H1 (cell line): ENCODE results near the gene DEFB114. TPM values are rescaled to one million over a fixed set of nuclear protein-coding genes. Genes with fewer than 3 reads are reported as not detected.

Experiments used
- ATF3 ChIP-seq: IDR thresholded peaks from 2 replicates; pipeline ENCODE4 v1.6.1; 2011; ENCODE audit warnings: low read depth, mild to moderate bottlenecking, low read length; ENCODE audit not compliant: insufficient read depth
- CHD7 ChIP-seq: fragments of 300-600 bp; sonication (generic); IDR thresholded peaks from 2 replicates; pipeline ENCODE4 v1.7.1; 2012; ENCODE audit warnings: low read length, moderate library complexity, mild to moderate bottlenecking, inconsistent platforms; ENCODE audit not compliant: insufficient replicate concordance
- RBBP5 ChIP-seq: IDR thresholded peaks from 2 replicates; pipeline ENCODE4 v1.7.1; 2012; ENCODE audit warnings: low read depth, mild to moderate bottlenecking, inconsistent platforms, low read length, moderate library complexity, borderline replicate concordance
- USF2 ChIP-seq: IDR thresholded peaks from 2 replicates; pipeline ENCODE4 v1.6.1; 2011; ENCODE audit warnings: low read length, improper control_type of control experiment
- polyA plus RNA-seq, 7 experiments: library from polyadenylated mRNA; depleted of rRNA in 3 of 7; stranded (reverse) in 5 of 7; unstranded in 2 of 7; fragments of >200 nt in 5 of 7; fragments of 200-250 nt in 2 of 7; gene quantifications; 1 replicate in 5 of 7; 2 replicates in 1 of 7; 4 replicates in 1 of 7; pipeline versions ENCODE4 v1.2.1 to v1.2.3, GENCODE V29; 2011 to 2013; ENCODE audit warnings: missing spikeins in 2 of 7, mixed read lengths in 2 of 7
- total RNA-seq: library from RNA; stranded (reverse); fragmentation: NEBNext Ultra II Directional; extraction: Animal tissue kit (Norgen Biotek cat#: 25700); gene quantifications from 2 replicates; pipeline ENCODE4 v1.2.1, GENCODE V29; 2021

DEFB114 gene
- total and polyA plus RNA-seq, 2 of the 8 experiments (the other 6 are each of a cell fraction or from before 2014, with no cell fraction given) = not detected

GRCh38 chr6:49937017-49937416 is 26.9 kb downstream of the DEFB114 start (continued):
- TF ChIP-seq CHD7 (no peak), ATF3 (no peak), USF2 (no peak), RBBP5 (no peak)
- TF ChIP-seq, all 59 proteins: peak for 0
